ENCODE data around the gene RERE.
"Not testable (repeated sequence)": the region's sequence is repeated elsewhere in the genome, so short reads cannot be mapped to it uniquely, and the experiment has no call there.

DNA sequence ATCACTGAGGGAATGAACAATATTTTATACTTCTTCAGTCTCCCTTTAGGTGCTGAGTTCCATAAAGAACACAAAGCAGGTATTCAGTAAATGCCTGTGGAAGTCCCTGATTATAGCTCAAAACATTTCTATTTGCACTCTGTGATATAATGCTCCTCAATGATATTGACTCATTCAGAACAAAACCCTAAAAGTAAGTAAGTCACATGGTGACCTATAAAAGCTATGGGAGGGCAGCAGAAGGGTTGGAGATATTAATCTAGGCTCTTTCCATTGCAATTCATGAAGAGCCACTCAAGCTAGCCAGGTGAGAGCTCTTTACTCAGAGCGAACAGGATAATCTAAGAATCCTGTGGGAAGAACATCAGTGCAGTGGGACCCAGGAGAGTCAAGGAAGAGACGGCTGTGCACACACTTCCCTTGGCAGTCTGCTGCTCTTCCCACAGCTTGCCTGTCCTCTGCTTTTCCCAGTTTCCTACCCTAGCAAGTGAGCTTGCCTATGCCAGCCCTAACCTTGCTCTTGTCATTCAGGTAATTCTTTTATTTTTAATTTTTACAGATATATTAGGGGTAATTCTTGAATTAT is 197.4 kb downstream of the RERE start:
- not testable (repeated sequence) for TF ChIP-seq CTCF (IDR thresholded peaks at IDR 0.05); POLR2AphosphoS5 (IDR thresholded peaks at IDR 0.05; ENCODE audit: insufficient read depth in 1 of 2, low read depth in 1 of 2)
